GM12874 (cell line): ENCODE measurements around the gene SCO2.
A peak's percentile ranks its signal among the peaks of the same experiment; 100 is the strongest.

Source experiments
- CTCF ChIP-seq: IDR thresholded peaks from 2 replicates; pipeline ENCODE4 v1.5.1; 2011; ENCODE audit warnings: low read depth, mild to moderate bottlenecking, control low read depth, low read length, moderate library complexity; ENCODE audit not compliant: insufficient read depth

The SCO2 gene

GRCh38 chr22:50525104-50525857 is at the start of gene SCO2:
SCO2 (minus strand) TSS chr22:50525598; CDS start chr22:50524411, 1,187 bp downstream.
- peak; percentile 68 for TF ChIP-seq CTCF

DNA sequence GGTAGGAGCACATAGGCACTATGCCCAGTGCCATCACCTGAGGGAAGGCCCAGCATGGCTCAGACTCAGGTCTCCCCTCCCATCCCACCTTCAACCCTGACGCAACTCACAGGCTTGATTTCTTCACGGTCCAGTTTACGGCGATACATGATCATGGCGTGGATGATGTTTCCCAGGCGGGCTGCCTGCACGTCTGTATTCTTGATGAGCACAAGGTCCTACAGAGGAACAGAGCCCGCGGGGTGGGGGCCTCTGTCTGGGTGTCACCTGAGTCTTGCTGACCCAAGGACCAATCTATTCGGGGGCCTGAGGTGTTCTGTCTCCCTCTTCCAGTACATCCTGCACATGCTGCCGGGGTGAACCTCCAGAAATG is 49.0 kb upstream of the SCO2 start:
- TF ChIP-seq CTCF, result no peak

DNA sequence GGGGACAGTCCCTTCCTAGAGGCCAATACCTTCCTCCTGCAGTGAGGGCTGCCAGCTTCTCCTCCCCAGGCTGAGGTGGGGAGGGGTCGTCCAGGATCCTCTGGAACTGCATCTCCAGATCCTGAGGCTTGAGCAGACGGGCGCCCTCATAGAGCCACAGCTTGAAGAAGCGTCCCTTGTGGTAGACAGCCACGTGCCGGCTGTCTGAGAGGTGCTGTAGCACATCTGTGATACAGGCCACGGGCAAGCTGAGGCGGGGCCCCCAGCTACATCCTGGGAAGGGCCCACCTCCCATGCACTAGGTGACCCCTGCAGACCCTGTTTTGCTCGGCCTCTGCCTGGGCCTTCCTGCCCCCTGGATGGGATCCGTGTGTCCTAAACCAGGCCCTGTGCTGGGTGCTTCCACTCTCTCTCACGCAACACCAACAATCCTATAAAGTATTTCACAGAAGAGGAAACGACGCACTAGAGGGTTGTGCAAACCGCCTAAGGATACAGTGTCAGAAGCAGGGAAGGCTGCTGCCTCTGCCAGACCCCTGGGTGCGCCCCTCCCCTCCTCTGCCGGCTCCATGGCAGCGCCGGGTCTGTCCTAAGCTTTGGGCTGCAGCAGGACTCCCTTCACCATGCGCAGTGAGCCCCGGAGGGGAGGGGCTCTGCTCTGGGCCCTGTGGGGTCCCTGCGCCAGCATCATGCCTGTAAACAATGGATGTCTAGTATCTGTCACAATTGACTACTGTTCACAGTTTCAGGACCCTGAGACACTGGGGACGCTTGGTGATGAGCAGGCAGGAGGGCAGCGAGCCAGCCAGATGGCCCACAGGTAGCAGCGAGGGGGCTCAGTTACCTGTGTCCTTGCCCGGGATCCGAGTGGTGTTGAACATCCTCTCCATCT is 48.3 kb upstream of the SCO2 start:
- no peak for TF ChIP-seq CTCF

DNA sequence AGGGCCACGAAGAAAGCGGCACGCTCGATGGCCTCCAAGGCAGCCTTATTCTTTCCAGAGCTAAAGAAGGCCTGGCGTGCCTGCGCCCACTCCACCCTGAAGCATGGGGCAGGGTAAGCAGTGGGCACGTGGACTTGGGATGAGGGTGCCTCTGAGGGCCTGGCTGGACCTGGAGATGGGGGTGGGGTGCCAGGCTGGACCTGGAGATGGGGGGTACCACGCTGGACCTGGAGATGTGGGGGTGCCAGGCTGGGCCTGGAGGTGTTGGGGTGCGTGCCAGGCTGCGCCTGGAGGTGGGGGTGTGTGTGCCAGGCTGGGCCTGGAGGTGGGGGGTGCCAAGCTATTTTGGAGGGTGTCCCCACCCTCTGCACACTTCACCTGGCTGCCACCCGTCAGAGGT is 47.6 kb upstream of the SCO2 start:
- TF ChIP-seq CTCF, result no peak

DNA sequence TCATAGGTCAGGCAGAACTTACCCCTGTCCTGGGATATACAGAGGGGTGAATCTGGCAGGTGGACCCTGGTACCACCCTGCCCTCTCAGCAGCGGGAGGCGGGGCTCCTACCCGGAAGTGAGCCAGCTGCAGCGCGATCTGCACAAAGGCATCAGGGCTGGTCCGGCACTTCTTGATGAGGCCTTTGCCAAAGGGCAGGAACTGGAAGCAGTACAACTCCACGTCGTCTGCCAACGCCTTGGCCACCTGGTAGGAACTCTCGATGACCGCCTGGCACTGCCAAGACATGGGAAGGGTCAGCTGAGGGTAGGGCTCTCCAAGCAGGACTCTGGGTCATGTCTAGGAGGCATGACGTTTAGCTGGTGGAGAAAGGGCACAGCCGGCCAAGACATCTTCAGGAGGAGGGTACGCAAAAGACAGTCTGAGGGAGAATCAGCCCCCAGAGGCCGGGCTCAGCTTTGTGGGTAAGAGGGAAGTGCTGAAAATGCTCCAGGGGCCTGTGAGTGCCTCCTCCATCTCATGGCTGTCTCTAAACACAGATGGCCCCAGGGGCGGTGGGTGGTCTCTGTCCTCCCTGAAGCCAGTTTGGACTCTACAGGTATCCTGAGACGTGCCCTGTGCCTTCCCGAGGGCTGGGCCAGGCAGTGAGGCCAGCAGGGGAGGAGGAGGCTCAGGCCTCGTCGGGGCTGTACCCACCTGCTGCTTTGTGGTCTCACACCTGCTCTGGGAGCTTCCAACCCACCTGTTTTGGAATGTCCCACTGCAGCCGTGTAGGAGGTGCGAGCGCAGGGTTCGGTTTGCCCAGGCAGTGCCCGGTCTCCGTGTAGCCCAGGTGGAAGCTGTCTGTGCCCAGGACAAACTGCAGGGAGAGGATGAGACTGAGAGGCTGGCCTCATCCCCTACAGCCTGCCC is 46.1 kb upstream of the SCO2 start:
- no peak for TF ChIP-seq CTCF

GRCh38 chr22:50570861-50571260 is 45.5 kb upstream of the SCO2 start:
- TF ChIP-seq CTCF, result no peak
